Nephron (organoid): Measurements from ENCODE around the gene SMAD7.

ENCODE experiments used
- H3K27ac Mint-ChIP-seq, 3 experiments: 2 replicates each; pipeline ENCODE4 v1.8.0; 2020; ENCODE audit warnings: mixed read lengths in 3 of 3, mild to moderate bottlenecking in 2 of 3, moderate library complexity in 1 of 3
- H3K27me3 Mint-ChIP-seq: 2 replicates; pipeline ENCODE4 v1.8.0; 2021; ENCODE audit warnings: low read depth, mild to moderate bottlenecking, moderate library complexity, mixed read lengths
- H3K36me3 Mint-ChIP-seq: 2 replicates; pipeline ENCODE4 v1.8.0; 2020; ENCODE audit warnings: low read depth, mixed read lengths
- H3K4me1 Mint-ChIP-seq: 2 replicates; pipeline ENCODE4 v1.8.0; 2020; ENCODE audit warnings: mixed read lengths
- H3K4me3 Mint-ChIP-seq, 3 experiments: 2 replicates each; pipeline ENCODE4 v1.8.0; 2020; ENCODE audit warnings: mild to moderate bottlenecking in 3 of 3, mixed read lengths in 3 of 3, moderate library complexity in 2 of 3
- H3K9me3 Mint-ChIP-seq: 2 replicates; pipeline ENCODE4 v1.8.0; 2020; ENCODE audit warnings: mixed read lengths
- TF ChIP-seq, protein P1 (sequence below), 3 experiments: fragments of 200-600 bp; sonication (generic); IDR thresholded peaks; one replicate each; pipeline ENCODE4 v1.5.0; 2021; ENCODE audit warnings: antibody characterized with exemption in 3 of 3; ENCODE audit not compliant: unreplicated experiment in 3 of 3

The SMAD7 gene

DNA sequence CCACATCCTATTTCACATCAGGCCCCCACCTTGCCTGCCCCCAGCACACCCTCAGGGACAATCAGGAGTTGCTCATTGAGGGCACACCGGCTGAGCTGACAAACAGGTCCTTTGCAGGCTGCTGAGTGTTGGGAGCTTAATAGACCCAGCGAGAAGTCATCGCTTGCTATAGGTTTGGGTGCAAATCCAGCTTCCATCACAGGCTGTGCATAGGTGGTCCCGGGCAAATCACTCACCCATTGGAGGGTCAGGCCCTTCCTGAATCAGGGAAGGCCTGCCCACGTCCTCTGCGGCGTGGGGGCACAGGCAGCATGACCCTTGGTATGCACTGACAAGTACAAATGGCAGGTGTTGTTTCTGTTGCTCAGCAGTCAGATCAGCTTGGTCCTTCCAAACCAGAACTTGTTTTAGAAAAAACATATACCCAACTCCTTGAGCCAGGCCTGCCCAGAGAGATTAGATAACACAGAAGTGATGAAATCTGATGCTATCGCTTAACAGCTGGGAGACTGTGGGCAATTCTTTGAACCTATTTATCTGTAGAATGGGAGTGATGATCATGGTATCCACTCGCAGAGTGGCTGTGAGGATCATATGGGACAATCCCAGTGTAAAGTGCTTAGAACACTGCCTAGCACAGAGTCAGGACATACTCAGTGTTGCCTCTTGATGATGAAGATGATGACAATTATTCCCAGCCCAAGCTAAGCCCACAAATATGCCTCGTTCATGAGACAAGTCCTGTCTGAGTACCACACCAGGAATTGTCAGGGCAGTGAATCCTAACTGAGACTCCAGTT is 34.9 kb downstream of the SMAD7 start:
- Mint-ChIP-seq H3K4me3 (peak overlapping the region in 1 of 3 experiments; percentile 15), H3K27ac (peak overlapping the region; percentile 90 to 98 (median 92)), H3K9me3 (no peaks in the 10 kb centered on the region), H3K4me1 (peaks cover 62% of the 10 kb centered on the region), H3K27me3 (peaks cover 8% of the 10 kb centered on the region), H3K36me3 (peaks cover 22% of the 10 kb centered on the region)
- TF ChIP-seq, protein P1, sequence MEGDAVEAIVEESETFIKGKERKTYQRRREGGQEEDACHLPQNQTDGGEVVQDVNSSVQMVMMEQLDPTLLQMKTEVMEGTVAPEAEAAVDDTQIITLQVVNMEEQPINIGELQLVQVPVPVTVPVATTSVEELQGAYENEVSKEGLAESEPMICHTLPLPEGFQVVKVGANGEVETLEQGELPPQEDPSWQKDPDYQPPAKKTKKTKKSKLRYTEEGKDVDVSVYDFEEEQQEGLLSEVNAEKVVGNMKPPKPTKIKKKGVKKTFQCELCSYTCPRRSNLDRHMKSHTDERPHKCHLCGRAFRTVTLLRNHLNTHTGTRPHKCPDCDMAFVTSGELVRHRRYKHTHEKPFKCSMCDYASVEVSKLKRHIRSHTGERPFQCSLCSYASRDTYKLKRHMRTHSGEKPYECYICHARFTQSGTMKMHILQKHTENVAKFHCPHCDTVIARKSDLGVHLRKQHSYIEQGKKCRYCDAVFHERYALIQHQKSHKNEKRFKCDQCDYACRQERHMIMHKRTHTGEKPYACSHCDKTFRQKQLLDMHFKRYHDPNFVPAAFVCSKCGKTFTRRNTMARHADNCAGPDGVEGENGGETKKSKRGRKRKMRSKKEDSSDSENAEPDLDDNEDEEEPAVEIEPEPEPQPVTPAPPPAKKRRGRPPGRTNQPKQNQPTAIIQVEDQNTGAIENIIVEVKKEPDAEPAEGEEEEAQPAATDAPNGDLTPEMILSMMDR (IDR thresholded peaks at IDR 0.05; ENCODE audit: unreplicated experiment in 3 of 3), result no peak

DNA sequence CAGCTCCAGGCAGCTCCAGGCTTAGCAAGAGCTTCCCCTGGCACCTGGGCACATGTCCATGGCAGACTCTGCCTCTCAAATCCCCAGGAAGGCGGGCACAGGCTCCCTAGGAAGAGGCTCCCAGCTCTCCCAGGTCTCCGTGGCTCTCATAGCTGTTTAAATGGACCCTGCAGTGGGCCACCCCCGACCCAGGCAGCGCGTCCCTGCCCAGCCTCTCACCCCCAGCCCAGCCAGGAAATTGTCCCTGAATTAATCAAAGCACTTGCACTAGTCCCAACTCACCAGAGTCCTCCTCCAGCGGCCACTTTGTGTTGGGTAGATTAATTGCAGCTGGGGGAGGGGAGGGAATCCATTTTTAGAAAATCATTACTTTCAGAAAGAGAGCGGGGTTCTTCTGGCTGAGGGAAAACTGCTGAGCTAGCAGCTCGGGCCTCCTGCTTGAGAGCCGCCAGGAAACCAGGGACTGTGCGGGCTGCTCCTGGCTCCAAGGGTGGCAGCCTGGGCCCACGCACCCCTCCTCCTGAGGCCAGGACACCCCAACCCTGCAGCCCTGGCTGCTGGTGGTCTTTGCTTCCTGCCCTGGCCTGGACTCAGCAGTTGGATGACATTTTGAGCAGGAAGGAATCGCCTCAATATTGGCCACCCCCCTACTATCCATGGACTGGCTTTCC is 36.0 kb downstream of the SMAD7 start:
- Mint-ChIP-seq H3K36me3 (peaks cover 13% of the 10 kb centered on the region), H3K27me3 (peaks cover 8% of the 10 kb centered on the region), H3K9me3 (no peaks in the 10 kb centered on the region), H3K4me1 (peaks cover 51% of the 10 kb centered on the region), H3K27ac (peak overlapping the region; percentile 90 to 98 (median 92)), H3K4me3 (peak overlapping the region in 2 of 3 experiments; percentile 25 to 40)
- TF ChIP-seq, protein P1 (IDR thresholded peaks at IDR 0.05; ENCODE audit: unreplicated experiment in 3 of 3), result no peak

DNA sequence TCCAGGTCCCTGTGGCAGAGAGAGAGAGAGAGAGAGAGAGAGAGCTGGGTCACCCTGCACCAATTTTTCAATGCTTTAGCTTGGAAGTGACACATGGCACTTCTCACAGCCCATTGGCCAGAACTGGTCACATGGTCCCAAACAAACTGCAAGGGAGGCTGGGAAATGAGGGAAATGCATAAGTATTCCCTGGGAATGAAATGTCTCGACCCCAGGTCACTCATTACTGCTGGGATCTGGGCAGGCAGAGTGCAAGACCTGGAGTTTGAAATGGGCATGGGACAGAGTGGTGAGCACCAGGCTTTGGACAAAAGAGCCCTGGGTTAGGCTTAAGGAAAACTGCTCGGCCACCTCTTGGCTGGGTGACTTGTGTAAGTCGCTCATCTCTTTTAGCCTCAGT is 37.0 kb downstream of the SMAD7 start:
- Mint-ChIP-seq H3K9me3 (no peaks in the 10 kb centered on the region), H3K27ac (peak overlapping the region; percentile 90 to 98 (median 92)), H3K27me3 (peaks cover 8% of the 10 kb centered on the region), H3K4me1 (peaks cover 47% of the 10 kb centered on the region), H3K4me3 (no peak overlapping the region), H3K36me3 (peaks cover 3% of the 10 kb centered on the region)
- TF ChIP-seq, protein P1 (IDR thresholded peaks at IDR 0.05; ENCODE audit: unreplicated experiment in 3 of 3), result no peak

DNA sequence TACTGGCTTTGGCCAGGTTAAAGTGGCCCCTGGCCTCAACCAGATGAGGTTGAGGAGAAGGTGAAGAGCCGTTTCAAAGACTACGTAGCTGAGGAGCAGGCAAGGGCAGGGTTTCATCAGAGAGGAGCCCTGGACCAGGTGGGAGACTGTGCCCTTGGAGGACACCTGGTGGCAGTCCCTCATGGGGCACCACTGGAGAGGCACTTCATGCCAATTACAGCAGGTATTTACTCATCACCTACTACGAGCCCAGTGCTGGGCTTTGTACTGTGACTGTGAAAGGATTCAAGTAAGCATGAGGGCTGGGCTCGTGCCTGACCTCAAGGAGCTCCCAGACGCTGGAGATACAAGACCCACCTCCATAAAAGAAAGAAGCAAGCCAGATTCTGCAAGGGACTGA is 37.6 kb downstream of the SMAD7 start:
- Mint-ChIP-seq H3K27me3 (peaks cover 8% of the 10 kb centered on the region), H3K4me1 (peaks cover 47% of the 10 kb centered on the region), H3K9me3 (no peaks in the 10 kb centered on the region), H3K27ac (peak overlapping the region; percentile 56 to 98 (median 92)), H3K4me3 (no peak overlapping the region), H3K36me3 (peaks cover 3% of the 10 kb centered on the region)
- TF ChIP-seq, protein P1 (IDR thresholded peaks at IDR 0.05; ENCODE audit: unreplicated experiment in 3 of 3), result no peak

DNA sequence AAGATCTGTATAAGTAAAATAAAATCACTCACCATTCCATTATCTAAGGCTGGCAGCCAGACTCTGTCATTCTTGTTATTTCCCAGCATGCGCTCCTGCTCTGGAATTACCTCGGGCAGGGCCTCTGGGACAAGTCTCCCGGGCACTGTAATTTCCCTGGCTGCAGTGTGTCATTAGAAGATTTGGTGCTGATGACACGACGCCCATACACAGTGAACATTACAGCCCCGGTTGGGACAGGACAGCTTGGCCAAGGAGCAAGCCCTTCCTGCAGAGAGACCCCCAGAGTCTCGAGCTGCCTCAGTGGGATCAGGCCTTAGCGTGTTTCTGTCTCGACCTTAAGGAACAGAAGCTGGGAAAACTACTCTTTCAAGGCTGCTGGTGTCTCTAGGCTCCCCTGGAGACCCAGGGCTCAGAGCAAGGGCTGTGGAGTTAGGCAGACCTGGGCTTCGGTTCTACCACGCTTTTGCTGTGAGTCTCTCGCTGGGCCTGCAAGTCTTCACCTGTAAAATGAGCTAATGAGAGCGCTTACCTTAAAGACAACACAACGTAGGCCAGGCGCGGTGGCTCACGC is 39.7 kb downstream of the SMAD7 start:
- no peak overlapping the region for H3K4me3 Mint-ChIP-seq
- no peak overlapping the region for H3K27ac Mint-ChIP-seq
- H3K9me3 Mint-ChIP-seq, result no peaks in the 10 kb centered on the region
- H3K4me1 Mint-ChIP-seq, result peaks cover 26% of the 10 kb centered on the region
- TF ChIP-seq, protein P1 (IDR thresholded peaks at IDR 0.05; ENCODE audit: unreplicated experiment in 3 of 3), result no peak
- peaks cover 6% of the 10 kb centered on the region for H3K27me3 Mint-ChIP-seq
- peaks cover 1% of the 10 kb centered on the region for H3K36me3 Mint-ChIP-seq
